MCF 10A (cell line): ENCODE data around the gene RNF157. TPM values are rescaled to one million over a fixed set of nuclear protein-coding genes. Genes with fewer than 3 reads are reported as not detected.

Experiments
- BruUV-seq: library from RNA; stranded (reverse); fragments of 400-500 nt; replicated peaks from 2 replicates; lab custom pipeline; 2021; lab: Mats Ljungman, UMichigan
- CTCF ChIA-PET: fragments of 300-600 bp; sonication (Branson Sonifier 250); formaldehyde crosslinking; extraction: SDS; loops from one replicate; lab custom pipeline; 2021; ENCODE audit warnings: antibody characterized with exemption, inconsistent platforms; lab: Yijun Ruan, JAX
- POLR2A ChIA-PET: fragments of 300-600, 350-650 bp; sonication (Branson Sonifier 250); formaldehyde crosslinking; extraction: SDS; loops from one replicate; lab custom pipeline; 2020; ENCODE audit warnings: antibody characterized with exemption, inconsistent platforms; lab: Yijun Ruan, JAX
- DNase-seq: peaks from one replicate; pipeline ENCODE4 v3.0.0-alpha.2; 2018; ENCODE audit not compliant: unreplicated experiment
- H3K27ac Mint-ChIP-seq: one replicate; pipeline ENCODE4 v1.8.0; 2022; ENCODE audit warnings: mild to moderate bottlenecking, low read depth, mixed read lengths; ENCODE audit not compliant: unreplicated experiment
- H3K27me3 Mint-ChIP-seq: one replicate; pipeline ENCODE4 v1.8.0; 2022; ENCODE audit warnings: mixed read lengths; ENCODE audit not compliant: insufficient read depth, unreplicated experiment
- H3K36me3 Mint-ChIP-seq: one replicate; pipeline ENCODE4 v1.8.0; 2022; ENCODE audit warnings: mild to moderate bottlenecking, moderate library complexity, mixed read lengths; ENCODE audit not compliant: insufficient read depth, unreplicated experiment
- H3K4me1 Mint-ChIP-seq: one replicate; pipeline ENCODE4 v1.8.0; 2022; ENCODE audit warnings: mixed read lengths; ENCODE audit not compliant: insufficient read depth, unreplicated experiment
- H3K4me3 Mint-ChIP-seq: one replicate; pipeline ENCODE4 v1.8.0; 2022; ENCODE audit warnings: mild to moderate bottlenecking, moderate library complexity, mixed read lengths; ENCODE audit not compliant: unreplicated experiment
- H3K9me3 Mint-ChIP-seq: one replicate; pipeline ENCODE4 v1.8.0; 2022; ENCODE audit warnings: mixed read lengths; ENCODE audit not compliant: unreplicated experiment
- intact Hi-C: fragments of 100-400 bp; cut with micrococcal nuclease; formaldehyde crosslinking; loops from 2 replicates; pipeline ENCODE4 v1.14.1; 2022
- total RNA-seq: library from RNA; stranded (reverse); gene quantifications from 2 replicates; pipeline ENCODE4 v1.2.3, GENCODE V29; 2022
- TF ChIP-seq, protein P1 (sequence below): fragments of 200-600 bp; IDR thresholded peaks from one replicate; pipeline ENCODE4 v1.8.0; 2022; ENCODE audit warnings: antibody characterized with exemption, mild to moderate bottlenecking; ENCODE audit not compliant: unreplicated experiment

RNF157 gene
- total RNA-seq, 1 experiment from 2014 or later, result 0.44 TPM

DNA sequence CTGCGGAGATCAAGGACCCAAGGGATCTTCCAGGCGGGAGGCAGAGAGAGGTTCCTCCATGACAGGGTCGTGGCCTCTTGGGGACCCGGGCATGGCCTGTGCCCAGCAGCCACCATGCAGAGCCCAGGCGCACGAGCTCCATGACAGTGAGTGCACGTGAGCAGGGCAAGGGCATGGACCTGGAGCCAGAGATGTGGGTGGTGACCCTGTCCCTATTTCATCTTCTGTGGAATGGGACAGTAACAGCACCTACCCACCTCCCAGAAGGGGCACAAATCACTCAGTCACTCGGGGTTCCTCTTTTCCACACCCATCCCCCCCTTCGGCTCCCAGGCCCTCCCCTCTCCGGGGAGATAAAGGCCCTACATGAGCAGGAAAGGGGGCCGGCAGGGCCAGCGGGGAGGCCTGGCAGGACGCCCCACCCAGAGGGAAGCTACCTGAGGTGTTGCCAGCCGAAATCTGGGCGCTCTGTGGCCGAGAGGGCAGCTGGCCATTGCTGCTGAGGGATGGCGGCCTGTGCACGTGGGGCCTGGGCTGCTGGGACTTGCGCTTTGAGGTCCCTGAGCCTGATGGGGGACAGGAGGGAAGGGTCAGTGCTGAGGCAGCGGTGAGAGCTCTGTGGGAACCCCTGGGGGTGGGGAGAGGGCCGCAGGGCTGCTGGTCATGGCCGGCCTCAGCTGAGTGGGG lies 35.2 kb upstream of the RNF157 start:
- no TSS peak for BruUV-seq
- Mint-ChIP-seq H3K36me3 (peaks cover 19% of the 10 kb centered on the region), H3K9me3 (no peaks in the 10 kb centered on the region), H3K27ac (no peak overlapping the region), H3K27me3 (no peaks in the 10 kb centered on the region), H3K4me3 (no peak overlapping the region), H3K4me1 (peaks cover 6% of the 10 kb centered on the region)
- DNase-seq, result no peak
- intact Hi-C loops, result loop anchor here (5.0 kb wide), 1 partner anchor 93 kb away; no protein-coding TSS in a partner anchor
- TF ChIP-seq, protein P1, sequence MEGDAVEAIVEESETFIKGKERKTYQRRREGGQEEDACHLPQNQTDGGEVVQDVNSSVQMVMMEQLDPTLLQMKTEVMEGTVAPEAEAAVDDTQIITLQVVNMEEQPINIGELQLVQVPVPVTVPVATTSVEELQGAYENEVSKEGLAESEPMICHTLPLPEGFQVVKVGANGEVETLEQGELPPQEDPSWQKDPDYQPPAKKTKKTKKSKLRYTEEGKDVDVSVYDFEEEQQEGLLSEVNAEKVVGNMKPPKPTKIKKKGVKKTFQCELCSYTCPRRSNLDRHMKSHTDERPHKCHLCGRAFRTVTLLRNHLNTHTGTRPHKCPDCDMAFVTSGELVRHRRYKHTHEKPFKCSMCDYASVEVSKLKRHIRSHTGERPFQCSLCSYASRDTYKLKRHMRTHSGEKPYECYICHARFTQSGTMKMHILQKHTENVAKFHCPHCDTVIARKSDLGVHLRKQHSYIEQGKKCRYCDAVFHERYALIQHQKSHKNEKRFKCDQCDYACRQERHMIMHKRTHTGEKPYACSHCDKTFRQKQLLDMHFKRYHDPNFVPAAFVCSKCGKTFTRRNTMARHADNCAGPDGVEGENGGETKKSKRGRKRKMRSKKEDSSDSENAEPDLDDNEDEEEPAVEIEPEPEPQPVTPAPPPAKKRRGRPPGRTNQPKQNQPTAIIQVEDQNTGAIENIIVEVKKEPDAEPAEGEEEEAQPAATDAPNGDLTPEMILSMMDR, result no peak
- POLR2A ChIA-PET, result interaction anchor here (0.7 to 1.7 kb wide), 2 partner anchors 9 to 62 kb away, joined by 3 to 6 read pairs; no protein-coding TSS in a partner anchor
- CTCF ChIA-PET, result interaction anchor here (0.6 to 1.6 kb wide), 2 partner anchors 12 to 370 kb away, joined by 3 to 6 read pairs; no protein-coding TSS in a partner anchor

DNA sequence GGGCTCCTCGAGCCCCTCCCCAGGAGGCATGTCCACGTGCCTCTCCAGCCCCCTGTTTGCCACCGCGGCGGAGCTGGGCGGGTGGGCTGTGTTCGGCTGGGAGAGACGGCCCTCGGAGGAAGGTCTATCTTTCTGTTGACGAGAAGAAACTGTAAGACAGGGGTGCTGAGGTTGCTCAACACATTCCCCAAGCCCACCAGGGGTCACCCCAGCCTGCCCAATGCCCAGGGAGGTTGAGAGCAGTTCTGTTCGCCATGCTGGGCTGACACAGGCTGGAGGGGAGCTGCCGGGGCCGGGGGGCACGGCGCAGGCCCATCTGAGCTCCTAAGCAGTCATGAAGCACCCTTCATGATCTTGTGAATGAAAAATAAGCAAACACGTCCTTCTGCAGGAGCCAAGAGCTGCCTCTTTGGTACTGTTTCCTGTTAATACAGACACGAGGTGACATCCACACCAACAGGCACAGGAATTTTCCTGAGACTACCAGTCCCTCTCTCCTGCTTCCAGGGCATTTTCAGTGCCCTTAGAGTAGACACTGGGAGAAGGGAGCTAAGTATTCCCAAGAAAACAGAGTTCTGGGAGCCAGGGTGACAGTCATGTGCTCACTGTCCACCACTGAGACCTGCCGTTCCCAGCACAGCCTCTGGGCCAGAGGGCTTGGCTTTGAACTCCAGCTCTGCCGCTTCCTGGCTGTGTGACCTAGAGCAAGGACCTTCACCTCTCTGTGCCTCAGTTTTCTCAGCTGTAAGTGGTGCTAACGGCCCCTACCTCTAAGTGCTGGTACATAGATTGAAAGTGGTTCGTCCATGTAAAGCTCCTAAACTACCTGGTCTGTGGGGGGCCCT lies 34.0 kb upstream of the RNF157 start:
- Mint-ChIP-seq H3K4me3 (no peak overlapping the region), H3K9me3 (no peaks in the 10 kb centered on the region), H3K27ac (no peak overlapping the region), H3K36me3 (peaks cover 25% of the 10 kb centered on the region), H3K27me3 (no peaks in the 10 kb centered on the region), H3K4me1 (peaks cover 6% of the 10 kb centered on the region)
- ChIA-PET CTCF (interaction anchor here (0.9 to 1.6 kb wide), 3 partner anchors 10 to 171 kb away, joined by 3 to 6 read pairs (median 3); partner anchors contain the start of gene EXOC7), POLR2A (interaction anchor here (0.6 to 0.8 kb wide), 3 partner anchors 8 to 347 kb away, joined by 3 to 4 read pairs (median 4); no protein-coding TSS in a partner anchor)
- TF ChIP-seq, protein P1, result no peak
- BruUV-seq, result no TSS peak
- DNase-seq, result no peak
- intact Hi-C loops, result no loop called here

DNA sequence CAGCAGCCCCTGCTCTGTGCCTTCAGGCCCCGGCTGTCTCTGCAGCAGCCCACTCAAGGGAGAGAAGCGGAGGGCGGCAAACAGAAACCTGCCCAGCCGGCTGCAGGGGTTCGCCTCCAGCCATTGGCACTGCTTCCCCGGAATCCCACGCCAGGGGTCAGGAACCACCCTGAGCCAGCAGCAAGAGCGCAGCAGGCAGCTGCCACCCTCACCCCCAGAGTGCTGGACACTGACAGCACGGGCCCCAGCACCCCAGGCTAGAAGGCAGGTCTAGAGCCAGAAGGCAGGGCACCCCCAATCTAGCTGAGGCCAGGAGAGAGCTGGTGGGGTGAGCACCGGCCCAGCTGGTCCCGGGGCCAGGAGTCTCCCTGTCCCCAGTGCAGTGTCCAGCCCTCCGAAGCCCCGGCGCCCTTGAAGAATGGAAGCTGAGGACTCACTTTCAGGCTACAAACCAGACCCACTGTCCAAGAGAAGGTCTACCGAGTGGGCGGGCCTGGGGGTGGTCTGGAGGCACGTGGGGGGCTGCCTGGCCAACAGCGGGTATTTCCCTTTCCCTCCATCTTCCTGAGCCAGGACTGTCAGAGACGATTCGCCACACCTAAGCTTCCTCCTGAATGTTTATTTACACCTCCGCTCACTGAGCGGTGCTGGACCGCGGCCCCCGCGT lies 33.3 kb upstream of the RNF157 start:
- Mint-ChIP-seq H3K27ac (no peak overlapping the region), H3K36me3 (peaks cover 25% of the 10 kb centered on the region), H3K27me3 (no peaks in the 10 kb centered on the region), H3K9me3 (no peaks in the 10 kb centered on the region), H3K4me1 (peaks cover 6% of the 10 kb centered on the region), H3K4me3 (no peak overlapping the region)
- ChIA-PET POLR2A (no interaction called here), CTCF (interaction anchor here (0.8 to 1.6 kb wide), 3 partner anchors 14 to 274 kb away, joined by 3 to 6 read pairs (median 5); partner anchors contain the start of gene EXOC7)
- BruUV-seq, result no TSS peak
- intact Hi-C loops, result no loop called here
- DNase-seq, result no peak
- TF ChIP-seq, protein P1, result no peak
